ENCODE measurements around the gene SCN1B.

- TF ChIP-seq CTCF (conservative IDR thresholded peaks at IDR 0.05; ENCODE audit: low read length) (no peak), EZH2phosphoT487 (IDR thresholded peaks at IDR 0.05; ENCODE audit: borderline replicate concordance) (no peak)
Observed at GRCh38 chr19:35033067-35034004, 3.1 kb downstream of the SCN1B start.
